ENCODE results near the gene ENTPD5. TPM values are rescaled to one million over a fixed set of nuclear protein-coding genes. Genes with fewer than 3 reads are reported as not detected.
"Not testable (repeated sequence)": the region's sequence is repeated elsewhere in the genome, so short reads cannot be mapped to it uniquely, and the experiment has no call there.

Gene ENTPD5
- total and polyA plus RNA-seq, 2 donors (not counting 1 experiment from before 2014, with no cell fraction given), result 9.6 to 13.7 TPM

- Histone ChIP-seq H2AFZ (ENCODE audit: low read length) (no peak overlapping the region), H3K9ac (ENCODE audit: insufficient read depth, low read length) (no peak overlapping the region), H3K9me3 (ENCODE audit: control insufficient read depth, insufficient read depth, low read depth, low read length) (no peaks in the 10 kb centered on the region), H3K4me3 (replicated peaks in 1 of 4; ENCODE audit: control extremely low read depth in 1 of 4, insufficient read depth in 1 of 4, low read depth in 3 of 4, low read length in 4 of 4) (no peak overlapping the region), H3K36me3 (ENCODE audit: control insufficient read depth, insufficient read depth, low read length) (no peaks in the 10 kb centered on the region), H4K20me1 (ENCODE audit: control insufficient read depth, extremely low read depth, insufficient read depth, low read length) (no peaks in the 10 kb centered on the region), H3K4me1 (ENCODE audit: control insufficient read depth, extremely low read depth, insufficient read depth, low read length) (no peaks in the 10 kb centered on the region), H3K27ac (ENCODE audit: insufficient read depth, low read length) (no peak overlapping the region), H3K4me2 (ENCODE audit: extremely low read depth, insufficient read depth, low read length) (no peak overlapping the region), H3K79me2 (ENCODE audit: control insufficient read depth, insufficient read depth, low read length) (no peaks in the 10 kb centered on the region), H3K27me3 (ENCODE audit: control insufficient read depth, insufficient read depth, low read length) (no peaks in the 10 kb centered on the region)
- DNase-seq (ENCODE audit: low read depth in 2 of 2), result no peak
- no peak for TF ChIP-seq EZH2 (IDR thresholded peaks at IDR 0.05; ENCODE audit: low read length, missing control alignments)
- no peak for TF ChIP-seq CTCF (conservative IDR thresholded peaks at IDR 0.05 in 1 of 2, IDR thresholded peaks at IDR 0.05 in 1 of 2; ENCODE audit: low read depth in 1 of 2, low read length in 2 of 2)
These were observed 22.4 kb downstream of the ENTPD5 start for GRCh38 chr14:73996731-73997107.

- no peak overlapping the region for H3K9ac ChIP-seq (ENCODE audit: insufficient read depth, low read length)
- no peak overlapping the region for H3K27ac ChIP-seq (ENCODE audit: insufficient read depth, low read length)
- H3K4me3 ChIP-seq (replicated peaks in 1 of 4; ENCODE audit: control extremely low read depth in 1 of 4, insufficient read depth in 1 of 4, low read depth in 3 of 4, low read length in 4 of 4), result no peak overlapping the region
- DNase-seq (ENCODE audit: low read depth in 2 of 2), result no peak
- H3K4me1 ChIP-seq (ENCODE audit: control insufficient read depth, extremely low read depth, insufficient read depth, low read length), result no peaks in the 10 kb centered on the region
- no peaks in the 10 kb centered on the region for H3K36me3 ChIP-seq (ENCODE audit: control insufficient read depth, insufficient read depth, low read length)
- H3K9me3 ChIP-seq (ENCODE audit: control insufficient read depth, insufficient read depth, low read depth, low read length), result no peaks in the 10 kb centered on the region
- H4K20me1 ChIP-seq (ENCODE audit: control insufficient read depth, extremely low read depth, insufficient read depth, low read length), result no peaks in the 10 kb centered on the region
- H2AFZ ChIP-seq (ENCODE audit: low read length), result no peak overlapping the region
- no peaks in the 10 kb centered on the region for H3K79me2 ChIP-seq (ENCODE audit: control insufficient read depth, insufficient read depth, low read length)
- H3K4me2 ChIP-seq (ENCODE audit: extremely low read depth, insufficient read depth, low read length), result no peak overlapping the region
- H3K27me3 ChIP-seq (ENCODE audit: control insufficient read depth, insufficient read depth, low read length), result no peaks in the 10 kb centered on the region
- no peak for TF ChIP-seq EZH2 (IDR thresholded peaks at IDR 0.05; ENCODE audit: low read length, missing control alignments)
- no peak for TF ChIP-seq CTCF (conservative IDR thresholded peaks at IDR 0.05 in 1 of 2, IDR thresholded peaks at IDR 0.05 in 1 of 2; ENCODE audit: low read depth in 1 of 2, low read length in 2 of 2)
These were observed 23.1 kb downstream of the ENTPD5 start for GRCh38 chr14:73995977-73996378.

- not testable (repeated sequence) for H3K79me2 ChIP-seq (ENCODE audit: control insufficient read depth, insufficient read depth, low read length); H3K27me3 ChIP-seq (ENCODE audit: control insufficient read depth, insufficient read depth, low read length); H2AFZ ChIP-seq (ENCODE audit: low read length); H3K27ac ChIP-seq (ENCODE audit: insufficient read depth, low read length); H3K4me1 ChIP-seq (ENCODE audit: control insufficient read depth, extremely low read depth, insufficient read depth, low read length); DNase-seq (ENCODE audit: low read depth in 2 of 2); H3K4me3 ChIP-seq (replicated peaks in 1 of 4; ENCODE audit: control extremely low read depth in 1 of 4, insufficient read depth in 1 of 4, low read depth in 3 of 4, low read length in 4 of 4); H3K9ac ChIP-seq (ENCODE audit: insufficient read depth, low read length); H3K4me2 ChIP-seq (ENCODE audit: extremely low read depth, insufficient read depth, low read length); H3K36me3 ChIP-seq (ENCODE audit: control insufficient read depth, insufficient read depth, low read length); H4K20me1 ChIP-seq (ENCODE audit: control insufficient read depth, extremely low read depth, insufficient read depth, low read length); H3K9me3 ChIP-seq (ENCODE audit: control insufficient read depth, insufficient read depth, low read depth, low read length)
These were observed 24.2 kb downstream of the ENTPD5 start for GRCh38 chr14:73994926-73995325.
